Measurements from ENCODE around the gene UGCG.

DNA sequence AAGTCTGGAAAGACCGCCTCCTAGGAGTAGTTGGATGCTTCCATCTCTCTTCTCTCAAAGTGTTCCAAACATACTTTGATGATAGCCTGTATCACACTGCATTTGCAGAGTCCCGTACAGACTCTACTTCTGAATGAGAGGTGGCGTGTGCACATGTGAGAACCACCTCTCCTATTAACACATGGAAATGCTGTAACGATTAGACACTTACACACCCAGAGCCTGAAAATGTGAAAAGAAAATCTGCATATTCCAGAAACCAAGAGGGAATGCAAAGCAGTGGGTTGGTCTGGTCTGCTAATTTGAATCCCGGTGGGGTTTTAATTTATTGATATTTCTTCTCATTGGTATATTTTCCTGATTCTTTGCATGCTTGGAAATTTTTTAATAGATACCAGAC is 10.5 kb downstream of the UGCG start:
- no peak for TF ChIP-seq TCF12 (IDR thresholded peaks at IDR 0.05; ENCODE audit: low read depth)
- TF ChIP-seq EGR1 (IDR thresholded peaks at IDR 0.05) = no peak
